DMS153 treated with DMSO at 0.1 percent for 48 hours (cell line): Measurements from ENCODE around the gene SRPRB.

ENCODE experiments used
- DNase-seq: peaks from one replicate; lab custom pipeline; 2025; ENCODE audit not compliant: unreplicated experiment; lab: John Stamatoyannopoulos, UW

Gene SRPRB

GRCh38 chr3:133864616-133865015 is 59.0 kb downstream of the SRPRB start:
- DNase-seq = no peak

- no peak for DNase-seq
These were observed 59.7 kb downstream of the SRPRB start for GRCh38 chr3:133865136-133865855.

- DNase-seq = no peak
These were observed 60.5 kb downstream of the SRPRB start for GRCh38 chr3:133866141-133866540.

GRCh38 chr3:133868186-133868585 is 62.6 kb downstream of the SRPRB start:
- DNase-seq = no peak

- DNase-seq = no peak
These were observed 63.3 kb downstream of the SRPRB start for GRCh38 chr3:133868758-133869475.

- DNase-seq = no peak
These were observed 64.0 kb downstream of the SRPRB start for GRCh38 chr3:133869586-133869985.

- DNase-seq = no peak
These were observed 65.2 kb downstream of the SRPRB start for GRCh38 chr3:133870822-133871221.
